Psoas muscle (tissue), 8 donors: ENCODE data around the gene CHAD. TPM values are rescaled to one million over a fixed set of nuclear protein-coding genes. Genes with fewer than 3 reads are reported as not detected.

Experiments used
- ATAC-seq, 4 donors: fragments of 200-7000 bp; cut with Tn5 transposase; one replicate each; pipeline ENCODE4 v1.9.1; 2020; ENCODE audit warnings: moderate library complexity in 3 of 4, mild to moderate bottlenecking in 2 of 4
- DNase-seq, 2 donors: peaks; one replicate each; pipeline ENCODE4 v3.0.0-alpha.2; 2020
- H3K27ac ChIP-seq: fragments of 200-600 bp; one replicate; pipeline ENCODE4 v1.8.0; 2022
- H3K27me3 ChIP-seq, 3 donors: fragments of 200-600 bp in 1 of 3; one replicate each; pipeline versions ENCODE4 v1.6.1 to v1.8.0; 2013 to 2022; ENCODE audit warnings: low read length in 2 of 3, mild to moderate bottlenecking in 2 of 3, moderate library complexity in 1 of 3; ENCODE audit not compliant: insufficient read depth in 3 of 3
- H3K36me3 ChIP-seq, 2 donors: fragments of 200-600 bp in 1 of 2; one replicate each; pipeline versions ENCODE4 v1.6.1 to v1.8.0; 2013 to 2022; ENCODE audit warnings: low read depth in 1 of 2, mild to moderate bottlenecking in 1 of 2, moderate library complexity in 1 of 2; ENCODE audit not compliant: insufficient read depth in 1 of 2
- H3K4me1 ChIP-seq: fragments of 200-600 bp; one replicate; pipeline ENCODE4 v1.8.0; 2022
- H3K4me3 ChIP-seq: fragments of 200-600 bp; one replicate; pipeline ENCODE4 v1.8.0; 2022; ENCODE audit warnings: mild to moderate bottlenecking
- H3K9me3 ChIP-seq: fragments of 200-600 bp; one replicate; pipeline ENCODE4 v1.8.0; 2022
- WGBS, 3 donors: extraction: QIAGEN DNeasy Blood & Tissue Kit; methylation state at CpG; one replicate each; pipeline versions ENCODE4 v1.1.6 to v1.1.7; 2013; 5-methylcytosine and 5-hydroxymethylcytosine counted together
- intact Hi-C, 2 donors: fragments of 100-400 bp; cut with DNase I; formaldehyde crosslinking; loops; one replicate each; pipeline versions ENCODE4 v1.11.0 to v1.14.2; 2022
- polyA plus RNA-seq, 3 donors: library from polyadenylated mRNA; stranded (reverse); fragments of 200-250 nt; gene quantifications; one replicate each; pipeline ENCODE4 v1.2.3, GENCODE V29; 2013
- total RNA-seq, 4 donors: library from RNA; stranded (reverse); fragmentation: NEBNext Ultra II Directional in 2 of 4; extraction: Animal tissue kit (Norgen Biotek cat#: 25700) in 2 of 4; gene quantifications; one replicate each; pipeline versions ENCODE4 v1.2.1 to v1.2.4, GENCODE V29; 2021 to 2023
- TF ChIP-seq, protein P1 (sequence below): fragments of 200-600 bp; IDR thresholded peaks from one replicate; pipeline ENCODE4 v1.8.0; 2022; ENCODE audit warnings: antibody characterized with exemption
- donor health status: healthy with polysubstance abuse.
- donor health status: DM: no; HTN: no; CAD: no; lungs with moderate emphysema.
- donor health status: Bipolar disorder and iron deficiency.
- donor health status: healthy.
- donor health status: DM: yes; HTN: yes; CAD: no.
- donor health status: DM: no; HTN: no; CAD: no.
- donor health status: DM: no; HTN: no; CAD: no.
- donor health status: DM: yes; HTN: yes; CAD: no.

The CHAD gene
- total and polyA plus RNA-seq, 7 donors = 0.09 to 0.76 (median 0.42) TPM; not detected in 2

DNA sequence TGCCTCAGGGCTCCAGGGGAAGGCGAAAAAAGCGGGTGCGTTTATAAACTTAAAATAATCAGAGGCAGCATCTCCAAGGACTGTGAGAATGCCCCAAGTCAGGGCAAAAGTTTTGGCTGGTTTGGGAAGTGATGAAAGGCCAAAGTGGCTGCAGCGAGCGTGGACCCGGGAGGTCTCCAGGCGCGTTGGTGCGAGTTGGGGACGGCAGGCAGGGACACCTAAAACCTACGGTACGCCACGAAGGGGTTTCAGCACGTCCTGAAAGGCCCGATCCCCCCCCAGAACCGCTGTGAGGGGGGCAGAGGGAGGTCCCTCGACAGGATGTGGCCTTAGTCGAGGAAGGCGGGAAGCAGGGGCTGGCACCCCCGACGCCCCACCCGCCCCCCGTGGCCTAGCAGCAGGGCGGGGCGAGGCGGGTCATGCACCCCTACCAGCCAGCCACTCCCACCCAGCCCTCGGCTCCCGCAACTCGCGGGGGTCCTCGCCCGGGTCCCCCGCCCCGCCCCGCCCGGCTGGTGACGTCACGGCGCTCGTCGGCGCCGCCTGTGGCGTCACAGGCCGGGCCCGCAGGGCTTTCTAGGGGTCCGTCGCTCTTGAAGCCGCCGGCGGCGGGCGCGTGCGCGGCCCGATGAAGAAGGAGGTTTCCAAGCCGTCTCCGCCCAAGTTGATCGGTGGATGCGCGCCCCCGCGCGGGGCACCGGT is 39.3 kb upstream of the CHAD start, which contains the start of gene MYCBPAP:
Gene MYCBPAP (plus strand): TSS at position 569 of the 702 bp plus-strand sequence. CDS start 236 bp downstream, outside the sequence.
- ATAC-seq = peak; percentile 72 to 94 (median 77)
- TF ChIP-seq, protein P1, sequence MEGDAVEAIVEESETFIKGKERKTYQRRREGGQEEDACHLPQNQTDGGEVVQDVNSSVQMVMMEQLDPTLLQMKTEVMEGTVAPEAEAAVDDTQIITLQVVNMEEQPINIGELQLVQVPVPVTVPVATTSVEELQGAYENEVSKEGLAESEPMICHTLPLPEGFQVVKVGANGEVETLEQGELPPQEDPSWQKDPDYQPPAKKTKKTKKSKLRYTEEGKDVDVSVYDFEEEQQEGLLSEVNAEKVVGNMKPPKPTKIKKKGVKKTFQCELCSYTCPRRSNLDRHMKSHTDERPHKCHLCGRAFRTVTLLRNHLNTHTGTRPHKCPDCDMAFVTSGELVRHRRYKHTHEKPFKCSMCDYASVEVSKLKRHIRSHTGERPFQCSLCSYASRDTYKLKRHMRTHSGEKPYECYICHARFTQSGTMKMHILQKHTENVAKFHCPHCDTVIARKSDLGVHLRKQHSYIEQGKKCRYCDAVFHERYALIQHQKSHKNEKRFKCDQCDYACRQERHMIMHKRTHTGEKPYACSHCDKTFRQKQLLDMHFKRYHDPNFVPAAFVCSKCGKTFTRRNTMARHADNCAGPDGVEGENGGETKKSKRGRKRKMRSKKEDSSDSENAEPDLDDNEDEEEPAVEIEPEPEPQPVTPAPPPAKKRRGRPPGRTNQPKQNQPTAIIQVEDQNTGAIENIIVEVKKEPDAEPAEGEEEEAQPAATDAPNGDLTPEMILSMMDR = peak; percentile 15
- H3K9me3 ChIP-seq = no peaks in the 10 kb centered on the region
- WGBS, 3 donors = 9 to 16% (median 10%) methylated on average over 31 to 66 of the region's 66 CpGs
- no peaks in the 10 kb centered on the region for H3K27me3 ChIP-seq
- H3K4me3 ChIP-seq = peak within 1 kb of the TSS; percentile 75
- intact Hi-C loops = no loop called here
- peak; percentile 86 to 90 for DNase-seq
- H3K27ac ChIP-seq = peak within 1 kb of the TSS; percentile 65
- H3K4me1 ChIP-seq = no peaks in the 10 kb centered on the region
- H3K36me3 ChIP-seq = no peaks in the 10 kb centered on the region

- WGBS, 3 donors = 70 to 75% (median 71%) methylated on average over 7 of the region's 7 CpGs
- intact Hi-C loops = no loop called here
- DNase-seq (no peak), ATAC-seq (no peak)
- Histone ChIP-seq H3K4me1 (no peaks in the 10 kb centered on the region), H3K27me3 (no peaks in the 10 kb centered on the region), H3K4me3 (no peak overlapping the region), H3K36me3 (no peaks in the 10 kb centered on the region), H3K9me3 (no peaks in the 10 kb centered on the region), H3K27ac (no peak overlapping the region)
- TF ChIP-seq, protein P1 = no peak
Measured at GRCh38 chr17:50506298-50506697, 37.6 kb upstream of the CHAD start.

GRCh38 chr17:50505591-50506130 is 37.0 kb upstream of the CHAD start:
- Histone ChIP-seq H3K4me3 (no peak overlapping the region), H3K36me3 (no peaks in the 10 kb centered on the region), H3K27ac (no peak overlapping the region), H3K27me3 (no peaks in the 10 kb centered on the region), H3K9me3 (no peaks in the 10 kb centered on the region), H3K4me1 (no peaks in the 10 kb centered on the region)
- intact Hi-C loops = no loop called here
- 62 to 73% (median 70%) methylated on average over 7 of the region's 7 CpGs for WGBS, 3 donors
- TF ChIP-seq, protein P1 = no peak
- ATAC-seq (no peak), DNase-seq (no peak)

GRCh38 chr17:50502301-50502990 is 33.8 kb upstream of the CHAD start:
- TF ChIP-seq, protein P1 = no peak
- ATAC-seq (no peak), DNase-seq (no peak)
- intact Hi-C loops = no loop called here
- Histone ChIP-seq H3K4me3 (no peak overlapping the region), H3K27ac (no peak overlapping the region), H3K9me3 (no peaks in the 10 kb centered on the region), H3K27me3 (no peaks in the 10 kb centered on the region), H3K36me3 (no peaks in the 10 kb centered on the region), H3K4me1 (no peaks in the 10 kb centered on the region)
- 86 to 91% (median 90%) methylated on average over 9 of the region's 9 CpGs for WGBS, 3 donors
